PC-9 (cell line): ENCODE results near the gene ATN1. TPM values are rescaled to one million over a fixed set of nuclear protein-coding genes. Genes with fewer than 3 reads are reported as not detected.

Source experiments
- BruUV-seq: library from RNA; stranded (reverse); fragments of 400-500 nt; replicated peaks from 2 replicates; lab custom pipeline; 2021; lab: Mats Ljungman, UMichigan
- CTCF ChIA-PET: fragments of 300-600 bp; sonication (Branson Sonifier 250); formaldehyde crosslinking; loops from one replicate; lab custom pipeline; 2022; ENCODE audit warnings: antibody characterized with exemption; lab: Charles Lee
- POLR2A ChIA-PET: fragments of 300-600 bp; sonication (Branson Sonifier 250); formaldehyde crosslinking; loops from one replicate; lab custom pipeline; 2022; ENCODE audit warnings: antibody characterized with exemption; ENCODE audit not compliant: unreplicated experiment; lab: Charles Lee
- DNase-seq, 2 experiments: peaks; one replicate each; pipeline versions ENCODE4 v3.0.0 to v3.0.0-alpha.2; 2015 to 2022; ENCODE audit warnings: mixed read lengths in 1 of 2
- H2AFZ ChIP-seq: fragments of 200-600 bp; sonication (generic); 2 replicates; pipeline ENCODE4 v1.8.1; 2017; ENCODE audit warnings: antibody characterized with exemption
- H3F3A ChIP-seq: fragments of 200-600 bp; sonication (generic); 2 replicates; pipeline ENCODE4 v1.8.1; 2017; ENCODE audit warnings: antibody characterized with exemption, mild to moderate bottlenecking, low read depth; ENCODE audit not compliant: insufficient read depth
- H3K27ac ChIP-seq: fragments of 200-600 bp; sonication (generic); 2 replicates; pipeline ENCODE4 v1.6.1; 2016; ENCODE audit warnings: mixed run types
- H3K27me3 ChIP-seq: fragments of 200-600 bp; sonication (generic); 2 replicates; pipeline ENCODE4 v1.6.1; 2016; ENCODE audit warnings: low read depth, mixed run types; ENCODE audit not compliant: insufficient read depth
- H3K36me3 ChIP-seq: fragments of 200-600 bp; sonication (generic); 2 replicates; pipeline ENCODE4 v1.6.1; 2016; ENCODE audit warnings: low read depth, mixed run types
- H3K4me1 ChIP-seq: fragments of 200-600 bp; sonication (generic); replicated peaks from 2 replicates; pipeline ENCODE4 v1.6.1; 2016; ENCODE audit warnings: mixed run types; ENCODE audit not compliant: insufficient read depth
- H3K4me2 ChIP-seq: fragments of 200-600 bp; sonication (generic); 2 replicates; pipeline ENCODE4 v1.6.1; 2017; ENCODE audit warnings: mixed run types
- H3K4me3 ChIP-seq: fragments of 200-600 bp; sonication (generic); 2 replicates; pipeline ENCODE4 v1.6.1; 2016; ENCODE audit warnings: mixed run types
- H3K79me2 ChIP-seq: fragments of 200-600 bp; sonication (generic); 2 replicates; pipeline ENCODE4 v1.6.1; 2017; ENCODE audit warnings: low read depth, mixed run types
- H3K9me2 ChIP-seq: fragments of 200-600 bp; sonication (generic); 2 replicates; pipeline ENCODE4 v1.8.1; 2017; ENCODE audit warnings: mild to moderate bottlenecking; ENCODE audit not compliant: insufficient read depth
- H3K9me3 ChIP-seq: fragments of 200-600 bp; sonication (generic); 2 replicates; pipeline ENCODE4 v1.8.1; 2016; ENCODE audit warnings: low read depth; ENCODE audit not compliant: insufficient read depth
- H4K20me1 ChIP-seq: fragments of 200-600 bp; sonication (generic); 2 replicates; pipeline ENCODE4 v1.8.1; 2017; ENCODE audit not compliant: insufficient read depth
- CTCF ChIP-seq: fragments of 200-600 bp; sonication (generic); conservative IDR thresholded peaks from 2 replicates; pipeline ENCODE4 v1.6.1; 2017; ENCODE audit warnings: mixed run types, antibody characterized with exemption, mild to moderate bottlenecking, moderate library complexity
- EZH2 ChIP-seq: fragments of 200-600 bp; sonication (generic); IDR thresholded peaks from 2 replicates; pipeline ENCODE4 v1.8.0; 2017; ENCODE audit warnings: antibody characterized with exemption, low read depth
- intact Hi-C: fragments of 100-400 bp; cut with micrococcal nuclease; formaldehyde crosslinking; loops from one replicate; pipeline ENCODE4 v1.10.0; 2022; ENCODE audit not compliant: unreplicated experiment
- total RNA-seq: library from RNA; stranded (reverse); gene quantifications from 2 replicates; pipeline ENCODE4 v1.2.3, GENCODE V29; 2021

Gene ATN1
- total RNA-seq, 1 experiment from 2014 or later: 158 TPM

- H4K20me1 ChIP-seq: peaks cover 28% of the 10 kb centered on the region; the same call in 1 of the 2 replicates
- ChIA-PET CTCF (interaction anchor here (0.5 kb wide), 2 partner anchors 20 to 180 kb away, joined by 3 to 7 read pairs; partner anchors contain the start of gene C1RL), POLR2A (interaction anchor here (0.7 kb wide), 1 partner anchor 164 kb away, joined by 3 read pairs; no protein-coding TSS in a partner anchor)
- H3K4me1 ChIP-seq: peaks cover 53% of the 10 kb centered on the region
- DNase-seq: no peak
- peak overlapping the region; percentile 95 for H3K4me2 ChIP-seq
- H2AFZ ChIP-seq: peak overlapping the region; percentile 84
- peaks cover 11% of the 10 kb centered on the region for H3K36me3 ChIP-seq
- intact Hi-C loops: loop anchor here (5.0 kb wide), 1 partner anchor 258 kb away; the partner anchor contains the start of gene PEX5
- no peaks in the 10 kb centered on the region for H3K9me3 ChIP-seq
- no peak overlapping the region for H3K27ac ChIP-seq
- no TSS peak for BruUV-seq
- H3K9me2 ChIP-seq: no peaks in the 10 kb centered on the region
- H3K79me2 ChIP-seq: peaks cover 67% of the 10 kb centered on the region
- TF ChIP-seq CTCF (no peak), EZH2 (no peak)
- no peaks in the 10 kb centered on the region for H3K27me3 ChIP-seq
- peak overlapping the region; percentile 82 for H3K4me3 ChIP-seq
- H3F3A ChIP-seq: peaks cover 55% of the 10 kb centered on the region
Measured at GRCh38 chr12:6928703-6929407, 1.1 kb downstream of the ATN1 start.

- peaks cover 18% of the 10 kb centered on the region for H3K36me3 ChIP-seq
- TF ChIP-seq CTCF (no peak), EZH2 (no peak)
- BruUV-seq: TSS peak; percentile 9
- no peak overlapping the region for H2AFZ ChIP-seq
- peaks cover 61% of the 10 kb centered on the region for H3F3A ChIP-seq
- intact Hi-C loops: loop anchor here (5.0 kb wide), 1 partner anchor 258 kb away; the partner anchor contains the start of gene PEX5
- peaks cover 45% of the 10 kb centered on the region for H3K4me1 ChIP-seq
- CTCF ChIA-PET: interaction anchor here (0.5 kb wide), 1 partner anchor 180 kb away, joined by 3 read pairs; the partner anchor contains the start of gene C1RL
- peak overlapping the region; percentile 95 for H3K4me2 ChIP-seq
- POLR2A ChIA-PET: no interaction called here
- DNase-seq: no peak
- H3K27me3 ChIP-seq: no peaks in the 10 kb centered on the region
- no peak overlapping the region for H3K27ac ChIP-seq
- no peaks in the 10 kb centered on the region for H3K9me2 ChIP-seq
- H3K4me3 ChIP-seq: peak overlapping the region; percentile 82
- H4K20me1 ChIP-seq: peaks cover 28% of the 10 kb centered on the region; the same call in 1 of the 2 replicates
- H3K79me2 ChIP-seq: peaks cover 70% of the 10 kb centered on the region
- H3K9me3 ChIP-seq: no peaks in the 10 kb centered on the region
Measured at GRCh38 chr12:6929466-6930452, 2.0 kb downstream of the ATN1 start.

GRCh38 chr12:6932766-6933165, 5.0 kb downstream of the ATN1 start:
- H2AFZ ChIP-seq: no peak overlapping the region
- ChIA-PET POLR2A (interaction anchor here (0.5 kb wide), 1 partner anchor 17 kb away, joined by 3 read pairs; no protein-coding TSS in a partner anchor), CTCF (no interaction called here)
- intact Hi-C loops: no loop called here
- no peak overlapping the region for H3K4me2 ChIP-seq
- peaks cover 54% of the 10 kb centered on the region for H3F3A ChIP-seq
- no peaks in the 10 kb centered on the region for H3K9me2 ChIP-seq
- H3K79me2 ChIP-seq: peaks cover 58% of the 10 kb centered on the region
- no peak overlapping the region for H3K4me3 ChIP-seq
- BruUV-seq: no TSS peak
- peaks cover 28% of the 10 kb centered on the region; the same call in 1 of the 2 replicates for H4K20me1 ChIP-seq
- no peaks in the 10 kb centered on the region for H3K27me3 ChIP-seq
- H3K27ac ChIP-seq: no peak overlapping the region
- peaks cover 19% of the 10 kb centered on the region for H3K4me1 ChIP-seq
- H3K9me3 ChIP-seq: no peaks in the 10 kb centered on the region
- DNase-seq: no peak
- H3K36me3 ChIP-seq: peaks cover 19% of the 10 kb centered on the region
- TF ChIP-seq EZH2 (no peak), CTCF (no peak)
